ENCODE data around the gene TSPAN5. TPM values are rescaled to one million over a fixed set of nuclear protein-coding genes. Genes with fewer than 3 reads are reported as not detected.

TSPAN5 gene
- total RNA-seq, 5 donors from 2014 or later (not counting 1 experiment from before 2014, with no cell fraction given): 9.6 to 12.4 (median 10.3) TPM

DNA sequence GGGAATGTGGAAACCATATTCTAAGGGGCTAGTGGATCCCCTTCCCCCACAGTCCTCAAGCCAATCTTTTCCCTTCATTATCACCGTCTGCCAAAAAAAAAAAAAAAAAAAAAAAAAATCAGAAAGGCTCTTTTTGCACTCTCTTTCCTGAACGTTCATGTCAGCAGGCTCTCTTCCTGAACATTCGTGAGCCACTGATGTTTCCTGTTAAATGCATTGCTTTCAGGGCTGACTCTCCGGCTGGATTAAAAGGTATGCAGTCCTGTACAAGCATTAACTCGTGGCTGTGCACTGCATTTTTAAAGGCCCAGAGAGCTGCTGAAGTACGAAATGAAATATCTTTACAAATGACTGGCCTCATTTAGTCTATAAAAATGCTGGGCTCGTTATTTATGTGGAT, 34.0 kb upstream of the TSPAN5 start:
- Histone ChIP-seq H3K4me3 (ENCODE audit: control insufficient read depth in 1 of 2, extremely low read depth in 1 of 2, low read length in 1 of 2) (no peak overlapping the region), H3K36me3 (ENCODE audit: control insufficient read depth in 2 of 2, extremely low read depth in 1 of 2, insufficient read depth in 1 of 2, low read length in 1 of 2) (peaks cover 0 to 3% of the 10 kb centered on the region in 2 donors), H3K9me3 (no peaks in the 10 kb centered on the region), H3K27me3 (replicated peaks in 1 of 2; ENCODE audit: control insufficient read depth in 2 of 2, extremely low read depth in 1 of 2, insufficient read depth in 2 of 2, low read length in 1 of 2) (no peaks in the 10 kb centered on the region), H3K4me1 (ENCODE audit: control insufficient read depth in 1 of 2, extremely low read depth in 1 of 2, insufficient read depth in 2 of 2, low read length in 2 of 2) (peaks cover 12 to 15% of the 10 kb centered on the region in 2 experiments), H3K27ac (ENCODE audit: low read length) (no peak overlapping the region)
- Mint-ChIP-seq H3K36me3 (no peaks in the 10 kb centered on the region), H3K9me3 (peaks cover 0 to 1% (median under 1%) of the 10 kb centered on the region in 3 donors), H3K4me3 (no peak overlapping the region), H3K4me1 (peaks cover 25 to 37% (median 35%) of the 10 kb centered on the region in 3 donors), H3K27ac (no peak overlapping the region), H3K27me3 (no peaks in the 10 kb centered on the region)
- CTCF ChIA-PET: interaction anchor here in 1 of 2 donors (0.7 kb wide), 1 partner anchor 13 kb away, joined by 3 read pairs; no protein-coding TSS in a partner anchor
- POLR2A ChIA-PET: no interaction called here
- 60% methylated on average over 3 of the region's 7 CpGs for WGBS (ENCODE audit: insufficient coverage)
- no peak for ATAC-seq (replicated peaks in 1 of 4)
- DNase-seq: no peak

GRCh38 chr4:98691588-98691987, 33.2 kb upstream of the TSPAN5 start:
- Histone ChIP-seq H3K36me3 (ENCODE audit: control insufficient read depth in 2 of 2, extremely low read depth in 1 of 2, insufficient read depth in 1 of 2, low read length in 1 of 2) (no peaks in the 10 kb centered on the region), H3K27me3 (replicated peaks in 1 of 2; ENCODE audit: control insufficient read depth in 2 of 2, extremely low read depth in 1 of 2, insufficient read depth in 2 of 2, low read length in 1 of 2) (no peaks in the 10 kb centered on the region), H3K4me3 (ENCODE audit: control insufficient read depth in 1 of 2, extremely low read depth in 1 of 2, low read length in 1 of 2) (no peak overlapping the region), H3K27ac (ENCODE audit: low read length) (no peak overlapping the region), H3K9me3 (no peaks in the 10 kb centered on the region), H3K4me1 (ENCODE audit: control insufficient read depth in 1 of 2, extremely low read depth in 1 of 2, insufficient read depth in 2 of 2, low read length in 2 of 2) (peaks cover 12 to 15% of the 10 kb centered on the region in 2 experiments)
- DNase-seq (no peak), ATAC-seq (replicated peaks in 1 of 4) (no peak)
- Mint-ChIP-seq H3K27ac (no peak overlapping the region), H3K27me3 (no peaks in the 10 kb centered on the region), H3K4me1 (peaks cover 29 to 45% (median 40%) of the 10 kb centered on the region in 3 donors), H3K36me3 (no peaks in the 10 kb centered on the region), H3K9me3 (no peaks in the 10 kb centered on the region), H3K4me3 (no peak overlapping the region)
- WGBS (ENCODE audit: insufficient coverage): 90% methylated on average over 2 of the region's 4 CpGs
- CTCF ChIA-PET: interaction anchor here in 1 of 2 donors (0.6 to 0.7 kb wide), 2 partner anchors 13 to 160 kb away, joined by 3 to 4 read pairs; no protein-coding TSS in a partner anchor
- POLR2A ChIA-PET: interaction anchor here (0.6 to 0.7 kb wide), 2 partner anchors 43 to 271 kb away, joined by 4 to 7 read pairs; no protein-coding TSS in a partner anchor

- H3K4me3 ChIP-seq (ENCODE audit: control insufficient read depth in 1 of 2, extremely low read depth in 1 of 2, low read length in 1 of 2): no peak overlapping the region
- Mint-ChIP-seq H3K4me3 (peak overlapping the region in 1 of 3 donors; percentile 63), H3K9me3 (no peaks in the 10 kb centered on the region), H3K4me1 (peaks cover 41 to 58% (median 50%) of the 10 kb centered on the region in 3 donors), H3K36me3 (no peaks in the 10 kb centered on the region), H3K27ac (peak overlapping the region; percentile 81 to 90), H3K27me3 (no peaks in the 10 kb centered on the region)
- ChIA-PET CTCF (interaction anchor here in 1 of 2 donors (1.0 kb wide), 1 partner anchor 45 kb away, joined by 3 read pairs; no protein-coding TSS in a partner anchor), POLR2A (interaction anchor here in 1 of 2 donors (0.5 kb wide), 1 partner anchor 33 kb away, joined by 3 read pairs; no protein-coding TSS in a partner anchor)
- DNase-seq (peak in 3 of 35 experiments; percentile 11 to 47 (median 12)), ATAC-seq (replicated peaks in 1 of 4) (peak in 1 of 4 experiments; percentile 75)
- WGBS (ENCODE audit: insufficient coverage): 100% methylated on average over 3 of the region's 4 CpGs
- no peak overlapping the region for H3K27ac ChIP-seq (ENCODE audit: low read length)
- peaks cover 12 to 15% of the 10 kb centered on the region in 2 experiments for H3K4me1 ChIP-seq (ENCODE audit: control insufficient read depth in 1 of 2, extremely low read depth in 1 of 2, insufficient read depth in 2 of 2, low read length in 2 of 2)
- H3K36me3 ChIP-seq (ENCODE audit: control insufficient read depth in 2 of 2, extremely low read depth in 1 of 2, insufficient read depth in 1 of 2, low read length in 1 of 2): no peaks in the 10 kb centered on the region
- no peaks in the 10 kb centered on the region for H3K27me3 ChIP-seq (replicated peaks in 1 of 2; ENCODE audit: control insufficient read depth in 2 of 2, extremely low read depth in 1 of 2, insufficient read depth in 2 of 2, low read length in 1 of 2)
- H3K9me3 ChIP-seq: no peaks in the 10 kb centered on the region
These were observed 31.2 kb upstream of the TSPAN5 start for GRCh38 chr4:98689507-98690174.

GRCh38 chr4:98688411-98689290, 30.2 kb upstream of the TSPAN5 start:
- Histone ChIP-seq H3K36me3 (ENCODE audit: control insufficient read depth in 2 of 2, extremely low read depth in 1 of 2, insufficient read depth in 1 of 2, low read length in 1 of 2) (no peaks in the 10 kb centered on the region), H3K4me1 (ENCODE audit: control insufficient read depth in 1 of 2, extremely low read depth in 1 of 2, insufficient read depth in 2 of 2, low read length in 2 of 2) (peaks cover 12 to 15% of the 10 kb centered on the region in 2 experiments), H3K27ac (ENCODE audit: low read length) (peak overlapping the region; percentile 39), H3K9me3 (no peaks in the 10 kb centered on the region), H3K4me3 (ENCODE audit: control insufficient read depth in 1 of 2, extremely low read depth in 1 of 2, low read length in 1 of 2) (no peak overlapping the region), H3K27me3 (replicated peaks in 1 of 2; ENCODE audit: control insufficient read depth in 2 of 2, extremely low read depth in 1 of 2, insufficient read depth in 2 of 2, low read length in 1 of 2) (no peaks in the 10 kb centered on the region)
- peak; percentile 67 to 83 (median 71) for ATAC-seq (replicated peaks in 1 of 4)
- H3K36me3 Mint-ChIP-seq: no peaks in the 10 kb centered on the region
- peak overlapping the region; percentile 18 to 63 (median 55) for H3K4me3 Mint-ChIP-seq
- peak in 5 of 35 experiments; percentile 9 to 56 (median 15) for DNase-seq
- WGBS (ENCODE audit: insufficient coverage): no CpG with 5 or more reads among the region's 5 CpGs
- peaks cover 41 to 58% (median 54%) of the 10 kb centered on the region in 3 donors for H3K4me1 Mint-ChIP-seq
- H3K27me3 Mint-ChIP-seq: no peaks in the 10 kb centered on the region
- CTCF ChIA-PET: interaction anchor here in 1 of 2 donors (0.8 to 1.1 kb wide), 3 partner anchors 29 to 67 kb away, joined by 3 read pairs; no protein-coding TSS in a partner anchor
- POLR2A ChIA-PET: interaction anchor here in 1 of 2 donors (0.6 to 0.9 kb wide), 4 partner anchors 27 to 485 kb away, joined by 3 to 13 read pairs (median 3); partner anchors contain the start of gene TSPAN5
- H3K9me3 Mint-ChIP-seq: no peaks in the 10 kb centered on the region
- H3K27ac Mint-ChIP-seq: peak overlapping the region; percentile 81 to 90

DNA sequence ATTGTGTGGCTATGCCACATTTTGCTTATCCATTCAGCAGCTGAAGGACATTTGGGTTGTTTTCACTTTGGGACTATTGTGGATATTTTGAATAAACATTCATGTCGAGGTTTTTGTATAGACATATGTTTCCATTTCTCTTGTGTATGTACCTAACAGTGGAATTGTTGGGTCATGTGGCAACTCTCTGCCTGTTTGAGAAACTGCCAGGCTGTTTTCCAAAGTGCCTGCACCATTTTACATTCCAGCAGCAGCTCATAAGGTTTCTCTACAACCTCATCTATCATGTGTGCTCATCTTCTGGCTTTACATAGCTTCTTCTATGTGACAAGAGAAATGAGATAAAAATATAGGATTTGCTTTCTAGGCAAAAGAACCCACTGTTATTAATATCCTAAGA, 29.5 kb upstream of the TSPAN5 start:
- Histone ChIP-seq H3K9me3 (no peaks in the 10 kb centered on the region), H3K27me3 (replicated peaks in 1 of 2; ENCODE audit: control insufficient read depth in 2 of 2, extremely low read depth in 1 of 2, insufficient read depth in 2 of 2, low read length in 1 of 2) (no peaks in the 10 kb centered on the region), H3K4me3 (ENCODE audit: control insufficient read depth in 1 of 2, extremely low read depth in 1 of 2, low read length in 1 of 2) (no peak overlapping the region), H3K4me1 (ENCODE audit: control insufficient read depth in 1 of 2, extremely low read depth in 1 of 2, insufficient read depth in 2 of 2, low read length in 2 of 2) (peaks cover 12 to 15% of the 10 kb centered on the region in 2 experiments), H3K36me3 (ENCODE audit: control insufficient read depth in 2 of 2, extremely low read depth in 1 of 2, insufficient read depth in 1 of 2, low read length in 1 of 2) (no peaks in the 10 kb centered on the region), H3K27ac (ENCODE audit: low read length) (peak overlapping the region; percentile 39)
- Mint-ChIP-seq H3K27me3 (no peaks in the 10 kb centered on the region), H3K36me3 (no peaks in the 10 kb centered on the region), H3K4me3 (no peak overlapping the region), H3K9me3 (no peaks in the 10 kb centered on the region), H3K4me1 (peaks cover 41 to 58% (median 54%) of the 10 kb centered on the region in 3 donors), H3K27ac (peak overlapping the region in 1 of 2 donors; percentile 90)
- 80% methylated on average over 1 of the region's 1 CpG for WGBS (ENCODE audit: insufficient coverage)
- ATAC-seq (replicated peaks in 1 of 4) (no peak), DNase-seq (no peak)
- CTCF ChIA-PET: interaction anchor here (0.5 to 1.1 kb wide), 2 partner anchors 68 to 149 kb away, joined by 3 to 9 read pairs; no protein-coding TSS in a partner anchor
- POLR2A ChIA-PET: interaction anchor here in 1 of 2 donors (0.6 kb wide), 1 partner anchor 166 kb away, joined by 3 read pairs; no protein-coding TSS in a partner anchor

GRCh38 chr4:98686847-98687246, 28.4 kb upstream of the TSPAN5 start:
- Histone ChIP-seq H3K27me3 (replicated peaks in 1 of 2; ENCODE audit: control insufficient read depth in 2 of 2, extremely low read depth in 1 of 2, insufficient read depth in 2 of 2, low read length in 1 of 2) (no peaks in the 10 kb centered on the region), H3K36me3 (ENCODE audit: control insufficient read depth in 2 of 2, extremely low read depth in 1 of 2, insufficient read depth in 1 of 2, low read length in 1 of 2) (no peaks in the 10 kb centered on the region), H3K9me3 (no peaks in the 10 kb centered on the region), H3K27ac (ENCODE audit: low read length) (no peak overlapping the region), H3K4me1 (ENCODE audit: control insufficient read depth in 1 of 2, extremely low read depth in 1 of 2, insufficient read depth in 2 of 2, low read length in 2 of 2) (peaks cover 12 to 15% of the 10 kb centered on the region in 2 experiments), H3K4me3 (ENCODE audit: control insufficient read depth in 1 of 2, extremely low read depth in 1 of 2, low read length in 1 of 2) (no peak overlapping the region)
- POLR2A ChIA-PET: no interaction called here
- Mint-ChIP-seq H3K36me3 (no peaks in the 10 kb centered on the region), H3K27me3 (no peaks in the 10 kb centered on the region), H3K4me3 (no peak overlapping the region), H3K4me1 (peaks cover 41 to 58% (median 54%) of the 10 kb centered on the region in 3 donors), H3K9me3 (no peaks in the 10 kb centered on the region), H3K27ac (no peak overlapping the region)
- CTCF ChIA-PET: interaction anchor here in 1 of 2 donors (0.5 kb wide), 1 partner anchor 11 kb away, joined by 3 read pairs; no protein-coding TSS in a partner anchor
- DNase-seq: no peak
- ATAC-seq (replicated peaks in 1 of 4): no peak
- WGBS (ENCODE audit: insufficient coverage): no CpG with 5 or more reads among the region's 1 CpG

Measured in T-cell (primary cell).